SK-N-SH (cell line): ENCODE results near the gene MAP3K5. TPM values are rescaled to one million over a fixed set of nuclear protein-coding genes. Genes with fewer than 3 reads are reported as not detected.

ENCODE experiments used
- CTCF ChIA-PET: fragments of 300-600, 350-600 bp; formaldehyde crosslinking; extraction: SDS; loops from one replicate; lab custom pipeline; 2021; lab: Yijun Ruan, JAX
- POLR2A ChIA-PET: fragments of 350-600 bp; sonication (Branson Sonifier 250); formaldehyde crosslinking; extraction: SDS; loops from one replicate; lab custom pipeline; 2020; ENCODE audit warnings: antibody characterized with exemption, inconsistent platforms; lab: Yijun Ruan, JAX
- DNase-seq: peaks from one replicate; pipeline ENCODE4 v3.0.0; 2012
- H2AFZ ChIP-seq: fragments of 200-600 bp; sonication (generic); 2 replicates; pipeline ENCODE4 v1.8.1; 2016; ENCODE audit warnings: antibody characterized with exemption, mild to moderate bottlenecking, low read depth
- H3F3A ChIP-seq: fragments of 200-600 bp; sonication (generic); replicated peaks from 2 replicates; pipeline ENCODE3; 2016; ENCODE audit warnings: antibody characterized with exemption, mild to moderate bottlenecking; ENCODE audit not compliant: insufficient read depth
- H3K27ac ChIP-seq, 2 experiments: fragments of 200-500 bp in 1 of 2; fragments of 200-600 bp in 1 of 2; sonication (Bioruptor generic) in 1 of 2; sonication (generic), shearing (Covaris generic) in 1 of 2; 2 replicates each; pipeline versions ENCODE4 v1.5.1 to v1.6.1; 2014 to 2016; ENCODE audit warnings: low read depth in 2 of 2, inconsistent platforms in 1 of 2, low read length in 1 of 2, mild to moderate bottlenecking in 1 of 2, mixed read lengths in 1 of 2
- H3K27me3 ChIP-seq: fragments of 200-600 bp; sonication (generic), shearing (Covaris generic); 2 replicates; pipeline ENCODE4 v1.6.1; 2016; ENCODE audit warnings: mixed run types; ENCODE audit not compliant: insufficient read depth
- H3K36me3 ChIP-seq, 2 experiments: fragments of 200-500 bp in 1 of 2; fragments of 200-600 bp in 1 of 2; sonication (Bioruptor generic) in 1 of 2; sonication (generic) in 1 of 2; replicated peaks in 1 of 2; 2 replicates each; pipeline versions ENCODE3 to v1.5.1; 2014 to 2016; ENCODE audit warnings: low read length in 1 of 2, mild to moderate bottlenecking in 1 of 2; ENCODE audit not compliant: insufficient read depth in 2 of 2, control insufficient read depth in 1 of 2
- H3K4me1 ChIP-seq, 2 experiments: fragments of 200-500 bp in 1 of 2; fragments of 200-600 bp in 1 of 2; sonication (Bioruptor generic) in 1 of 2; sonication (generic), shearing (Covaris generic) in 1 of 2; 2 replicates each; pipeline versions ENCODE4 v1.5.1 to v1.6.1; 2014 to 2016; ENCODE audit warnings: low read depth in 1 of 2, low read length in 1 of 2, mixed run types in 1 of 2; ENCODE audit not compliant: insufficient read depth in 2 of 2, control insufficient read depth in 1 of 2
- H3K4me2 ChIP-seq: fragments of 200-600 bp; sonication (generic), shearing (Covaris generic); 2 replicates; pipeline ENCODE4 v1.6.1; 2017; ENCODE audit warnings: mixed run types
- H3K4me3 ChIP-seq, 2 experiments: fragments of 200-500 bp in 1 of 2; fragments of 200-600 bp in 1 of 2; sonication (Bioruptor generic) in 1 of 2; sonication (generic), shearing (Covaris generic) in 1 of 2; 2 replicates each; pipeline versions ENCODE4 v1.5.1 to v1.8.1; 2014 to 2016; ENCODE audit warnings: low read depth in 2 of 2, inconsistent platforms in 1 of 2, low read length in 1 of 2, mild to moderate bottlenecking in 1 of 2, mixed read lengths in 1 of 2, moderate library complexity in 1 of 2
- H3K79me2 ChIP-seq: fragments of 200-600 bp; sonication (generic); 2 replicates; pipeline ENCODE4 v1.8.1; 2017; ENCODE audit warnings: mild to moderate bottlenecking; ENCODE audit not compliant: insufficient read depth
- H3K9ac ChIP-seq: fragments of 200-600 bp; sonication (generic); 2 replicates; pipeline ENCODE4 v1.6.1; 2017; ENCODE audit warnings: mixed run types
- H3K9me2 ChIP-seq: fragments of 200-600 bp; sonication (generic); 2 replicates; pipeline ENCODE4 v1.6.1; 2017; ENCODE audit warnings: mixed run types
- H3K9me3 ChIP-seq: fragments of 200-600 bp; sonication (generic); 2 replicates; pipeline ENCODE4 v1.6.1; 2017; ENCODE audit warnings: mixed run types, mild to moderate bottlenecking, moderate library complexity
- H4K20me1 ChIP-seq: fragments of 200-600 bp; sonication (generic); 2 replicates; pipeline ENCODE4 v1.6.1; 2017; ENCODE audit warnings: mild to moderate bottlenecking, mixed run types; ENCODE audit not compliant: insufficient read depth
- MEF2A ChIP-seq: IDR thresholded peaks from 2 replicates; pipeline ENCODE4 v1.4.0; 2012; ENCODE audit warnings: low read depth, borderline replicate concordance
- MXI1 ChIP-seq: IDR thresholded peaks from 2 replicates; pipeline ENCODE4 v1.6.1; 2012; ENCODE audit warnings: mild to moderate bottlenecking, low read depth, low read length, improper control_type of control experiment
- RAD21 ChIP-seq: IDR thresholded peaks from 2 replicates; pipeline ENCODE4 v1.6.1; 2012; ENCODE audit warnings: mild to moderate bottlenecking, low read length
- RCOR1 ChIP-seq: fragments of 150-350 bp; IDR thresholded peaks from 2 replicates; pipeline ENCODE4 v1.6.1; 2017; ENCODE audit warnings: antibody characterized with exemption, low read length
- WGBS: methylation state at CpG from one replicate; pipeline ENCODE4 v1.1.6; 2017; ENCODE audit warnings: low lambda C conversion rate; 5-methylcytosine and 5-hydroxymethylcytosine counted together
- polyA plus RNA-seq, 3 experiments: library from polyadenylated mRNA; depleted of rRNA; stranded (reverse); fragments of >200 nt; gene quantifications; 2 replicates each; pipeline ENCODE4 v1.2.3, GENCODE V29; 2012
- TF ChIP-seq, protein P1 (sequence below): IDR thresholded peaks from 2 replicates; pipeline ENCODE4 v1.6.1; 2012; ENCODE audit warnings: mild to moderate bottlenecking, low read depth, low read length, moderate library complexity

MAP3K5 gene
- polyA plus RNA-seq, 1 of the 3 experiments (the other 2 are of a cell fraction): 1.4 TPM

DNA sequence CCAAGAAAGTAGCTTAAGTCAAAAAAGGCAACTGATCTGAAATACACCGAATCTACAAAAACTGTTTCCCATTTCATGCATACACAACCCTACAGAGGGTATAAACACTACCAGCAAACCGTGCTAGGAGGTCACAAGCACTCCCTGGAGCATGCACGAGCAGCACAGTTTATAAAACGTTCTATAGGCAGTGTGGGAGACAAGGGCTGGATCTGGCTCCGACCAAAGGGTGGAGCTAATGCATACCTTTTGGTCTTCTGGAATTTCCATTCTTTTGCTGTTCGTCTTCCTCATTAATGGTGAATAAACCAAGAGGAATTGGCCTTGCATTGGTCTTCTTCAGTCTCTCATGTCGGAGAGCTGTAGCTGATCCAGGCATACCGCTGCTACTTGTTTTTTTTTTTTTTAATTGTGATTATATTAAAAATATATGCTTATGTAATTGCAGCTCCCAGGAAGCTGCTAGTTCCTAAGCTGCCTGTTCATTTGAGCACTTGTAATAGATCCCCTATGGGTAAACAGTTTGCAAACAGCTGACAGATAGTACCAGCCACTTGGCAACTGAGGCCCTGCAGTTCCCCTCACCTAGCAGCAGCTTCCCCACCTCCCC, 266.6 kb downstream of the MAP3K5 start:
- 14% methylated on average over 8 of the region's 8 CpGs for WGBS
- no peak for DNase-seq
- Histone ChIP-seq H3F3A (no peaks in the 10 kb centered on the region), H3K9ac (no peak overlapping the region), H3K27ac (peak overlapping the region; percentile 7 to 94; a peak in 3 of 4 replicates), H3K27me3 (no peaks in the 10 kb centered on the region), H4K20me1 (no peaks in the 10 kb centered on the region), H2AFZ (0 out of 2 replicates have a peak overlapping the region, but pooled peaks have one; percentile 56), H3K79me2 (no peaks in the 10 kb centered on the region), H3K9me3 (no peaks in the 10 kb centered on the region), H3K4me3 (peak overlapping the region in 1 of 2 experiments; percentile 31; a peak in 1 of 4 replicates), H3K4me2 (peak overlapping the region; percentile 44), H3K9me2 (no peaks in the 10 kb centered on the region), H3K36me3 (no peaks in the 10 kb centered on the region), H3K4me1 (peaks cover 0 to 35% of the 10 kb centered on the region in 2 experiments; a peak in 2 of 4 replicates)
- CTCF ChIA-PET: interaction anchor here (0.7 to 5.9 kb wide), 18 partner anchors 9 to 207 kb away, joined by 3 to 51 read pairs (median 4); partner anchors contain the start of gene MAP7
- TF ChIP-seq MEF2A: no peak
- TF ChIP-seq RAD21: peak; percentile 31
- peak; percentile 13; the same call in 1 of the 2 replicates for TF ChIP-seq RCOR1
- POLR2A ChIA-PET: interaction anchor here (0.7 to 2.4 kb wide), 7 partner anchors 8 to 266 kb away, joined by 3 to 14 read pairs (median 4); partner anchors contain the start of genes BCLAF1 and MAP3K5

DNA sequence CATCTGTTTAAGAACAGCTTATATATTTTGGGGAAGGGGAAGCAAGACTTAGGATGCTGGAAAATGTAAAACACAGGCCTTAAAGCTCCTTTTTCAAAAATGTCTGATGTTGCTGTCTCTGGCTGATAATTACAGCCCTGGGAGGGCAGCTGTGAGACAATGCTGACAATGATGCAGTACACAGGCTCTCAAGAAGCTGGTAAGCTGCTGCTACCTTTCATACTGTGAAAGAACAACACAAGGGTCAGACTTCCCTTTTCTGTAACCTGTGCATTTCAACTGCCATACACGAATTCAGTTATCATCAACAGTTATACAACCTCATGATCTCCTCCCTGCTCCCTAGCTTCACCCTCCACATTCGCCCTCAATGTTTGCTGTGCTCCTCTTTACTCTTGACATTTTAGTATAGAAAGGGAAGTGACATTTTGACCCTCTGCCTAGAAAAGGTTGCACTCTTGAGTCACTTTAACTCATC, 267.3 kb downstream of the MAP3K5 start:
- H3K9me2 ChIP-seq: no peaks in the 10 kb centered on the region
- TF ChIP-seq, protein P1, sequence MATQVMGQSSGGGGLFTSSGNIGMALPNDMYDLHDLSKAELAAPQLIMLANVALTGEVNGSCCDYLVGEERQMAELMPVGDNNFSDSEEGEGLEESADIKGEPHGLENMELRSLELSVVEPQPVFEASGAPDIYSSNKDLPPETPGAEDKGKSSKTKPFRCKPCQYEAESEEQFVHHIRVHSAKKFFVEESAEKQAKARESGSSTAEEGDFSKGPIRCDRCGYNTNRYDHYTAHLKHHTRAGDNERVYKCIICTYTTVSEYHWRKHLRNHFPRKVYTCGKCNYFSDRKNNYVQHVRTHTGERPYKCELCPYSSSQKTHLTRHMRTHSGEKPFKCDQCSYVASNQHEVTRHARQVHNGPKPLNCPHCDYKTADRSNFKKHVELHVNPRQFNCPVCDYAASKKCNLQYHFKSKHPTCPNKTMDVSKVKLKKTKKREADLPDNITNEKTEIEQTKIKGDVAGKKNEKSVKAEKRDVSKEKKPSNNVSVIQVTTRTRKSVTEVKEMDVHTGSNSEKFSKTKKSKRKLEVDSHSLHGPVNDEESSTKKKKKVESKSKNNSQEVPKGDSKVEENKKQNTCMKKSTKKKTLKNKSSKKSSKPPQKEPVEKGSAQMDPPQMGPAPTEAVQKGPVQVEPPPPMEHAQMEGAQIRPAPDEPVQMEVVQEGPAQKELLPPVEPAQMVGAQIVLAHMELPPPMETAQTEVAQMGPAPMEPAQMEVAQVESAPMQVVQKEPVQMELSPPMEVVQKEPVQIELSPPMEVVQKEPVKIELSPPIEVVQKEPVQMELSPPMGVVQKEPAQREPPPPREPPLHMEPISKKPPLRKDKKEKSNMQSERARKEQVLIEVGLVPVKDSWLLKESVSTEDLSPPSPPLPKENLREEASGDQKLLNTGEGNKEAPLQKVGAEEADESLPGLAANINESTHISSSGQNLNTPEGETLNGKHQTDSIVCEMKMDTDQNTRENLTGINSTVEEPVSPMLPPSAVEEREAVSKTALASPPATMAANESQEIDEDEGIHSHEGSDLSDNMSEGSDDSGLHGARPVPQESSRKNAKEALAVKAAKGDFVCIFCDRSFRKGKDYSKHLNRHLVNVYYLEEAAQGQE: no peak
- TF ChIP-seq RAD21 (peak; percentile 21; the same call in 1 of the 2 replicates), MXI1 (peak; percentile 41; the same call in 1 of the 2 replicates)
- TF ChIP-seq, all 33 proteins: peak for 2
- no peaks in the 10 kb centered on the region for H3K36me3 ChIP-seq
- no peak overlapping the region for H3K4me2 ChIP-seq
- H3K4me3 ChIP-seq: peak overlapping the region in 1 of 2 experiments; percentile 31; a peak in 1 of 4 replicates
- ChIA-PET CTCF (interaction anchor here (0.7 to 5.9 kb wide), 12 partner anchors 9 to 106 kb away, joined by 3 to 51 read pairs (median 6); partner anchors contain the start of gene MAP7), POLR2A (interaction anchor here (1.0 to 2.4 kb wide), 3 partner anchors 26 to 267 kb away, joined by 3 to 14 read pairs (median 6); partner anchors contain the start of genes BCLAF1 and MAP3K5)
- H3K79me2 ChIP-seq: no peaks in the 10 kb centered on the region
- H3F3A ChIP-seq: no peaks in the 10 kb centered on the region
- H3K9ac ChIP-seq: no peak overlapping the region
- peak overlapping the region; percentile 7 to 94; a peak in 3 of 4 replicates for H3K27ac ChIP-seq
- H2AFZ ChIP-seq: no peak overlapping the region
- DNase-seq: no peak
- no peaks in the 10 kb centered on the region for H3K9me3 ChIP-seq
- H4K20me1 ChIP-seq: no peaks in the 10 kb centered on the region
- peaks cover 0 to 38% of the 10 kb centered on the region in 2 experiments; a peak in 2 of 4 replicates for H3K4me1 ChIP-seq
- H3K27me3 ChIP-seq: no peaks in the 10 kb centered on the region
- WGBS: 40% methylated on average over 2 of the region's 2 CpGs
